Measurements from ENCODE around the gene ABCC6. TPM values are rescaled to one million over a fixed set of nuclear protein-coding genes. Genes with fewer than 3 reads are reported as not detected.

ABCC6 gene
- total RNA-seq, 6 experiments from 2014 or later: 0.18 TPM; not detected in 5

DNA sequence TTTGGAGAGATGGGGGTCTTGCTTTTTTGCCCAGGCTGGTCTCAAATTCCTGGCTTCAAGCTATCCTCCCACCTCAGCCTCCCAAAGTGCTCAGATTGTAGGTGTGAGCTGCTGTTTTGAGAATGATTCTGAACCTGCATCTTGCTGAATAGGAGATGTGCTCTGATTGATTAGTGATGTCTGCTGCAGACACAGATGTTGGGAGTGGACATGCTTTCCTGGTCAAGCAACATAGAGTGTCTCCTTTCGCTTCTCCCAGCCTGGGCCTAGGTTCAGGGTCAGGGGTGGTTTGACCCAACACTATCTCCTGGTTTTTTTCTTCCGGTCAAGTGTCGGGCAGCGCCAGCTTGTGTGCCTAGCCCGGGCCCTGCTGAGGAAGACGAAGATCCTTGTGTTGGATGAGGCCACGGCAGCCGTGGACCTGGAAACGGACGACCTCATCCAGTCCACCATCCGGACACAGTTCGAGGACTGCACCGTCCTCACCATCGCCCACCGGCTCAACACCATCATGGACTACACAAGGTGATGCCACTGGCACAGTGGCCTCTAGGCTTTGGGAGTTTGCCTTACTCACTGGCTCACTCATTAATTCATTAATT, 85.2 kb downstream of the ABCC6 start:
- no peaks in the 10 kb centered on the region for H3K9me3 Mint-ChIP-seq
- peaks cover 7% of the 10 kb centered on the region for H3K27me3 Mint-ChIP-seq (ENCODE audit: insufficient read depth)
- TF ChIP-seq CTCF (IDR thresholded peaks at IDR 0.05): no peak
- DNase-seq: no peak
- peaks cover 15% of the 10 kb centered on the region for H3K36me3 Mint-ChIP-seq (ENCODE audit: low read depth)
- H3K27ac Mint-ChIP-seq: no peak overlapping the region
- peaks cover 4% of the 10 kb centered on the region; the same call in 1 of the 2 replicates for H3K4me1 Mint-ChIP-seq (ENCODE audit: low read depth)
- H3K4me3 Mint-ChIP-seq: no peak overlapping the region

GRCh38 chr16:16137110-16137509, 86.2 kb downstream of the ABCC6 start:
- no peak overlapping the region for H3K4me3 Mint-ChIP-seq
- no peaks in the 10 kb centered on the region for H3K9me3 Mint-ChIP-seq
- H3K27ac Mint-ChIP-seq: no peak overlapping the region
- no peak for TF ChIP-seq CTCF (IDR thresholded peaks at IDR 0.05)
- DNase-seq: peak; percentile 4
- peaks cover 4% of the 10 kb centered on the region; the same call in 1 of the 2 replicates for H3K4me1 Mint-ChIP-seq (ENCODE audit: low read depth)
- H3K27me3 Mint-ChIP-seq (ENCODE audit: insufficient read depth): peaks cover 6% of the 10 kb centered on the region
- peaks cover 15% of the 10 kb centered on the region for H3K36me3 Mint-ChIP-seq (ENCODE audit: low read depth)

GRCh38 chr16:16136588-16136987, 86.7 kb downstream of the ABCC6 start:
- TF ChIP-seq CTCF (IDR thresholded peaks at IDR 0.05): no peak
- no peak overlapping the region for H3K27ac Mint-ChIP-seq
- H3K9me3 Mint-ChIP-seq: no peaks in the 10 kb centered on the region
- H3K27me3 Mint-ChIP-seq (ENCODE audit: insufficient read depth): peaks cover 9% of the 10 kb centered on the region
- H3K36me3 Mint-ChIP-seq (ENCODE audit: low read depth): peaks cover 15% of the 10 kb centered on the region
- H3K4me1 Mint-ChIP-seq (ENCODE audit: low read depth): peaks cover 4% of the 10 kb centered on the region; the same call in 1 of the 2 replicates
- no peak overlapping the region for H3K4me3 Mint-ChIP-seq
- no peak for DNase-seq

- Mint-ChIP-seq H3K36me3 (ENCODE audit: low read depth) (peaks cover 15% of the 10 kb centered on the region), H3K4me1 (ENCODE audit: low read depth) (peaks cover 4% of the 10 kb centered on the region; the same call in 1 of the 2 replicates), H3K27ac (peak overlapping the region; percentile 59), H3K4me3 (no peak overlapping the region), H3K27me3 (ENCODE audit: insufficient read depth) (peaks cover 9% of the 10 kb centered on the region), H3K9me3 (no peaks in the 10 kb centered on the region)
- DNase-seq: no peak
- no peak for TF ChIP-seq CTCF (IDR thresholded peaks at IDR 0.05)
These were observed 89.2 kb downstream of the ABCC6 start for GRCh38 chr16:16133943-16134604.

DNA sequence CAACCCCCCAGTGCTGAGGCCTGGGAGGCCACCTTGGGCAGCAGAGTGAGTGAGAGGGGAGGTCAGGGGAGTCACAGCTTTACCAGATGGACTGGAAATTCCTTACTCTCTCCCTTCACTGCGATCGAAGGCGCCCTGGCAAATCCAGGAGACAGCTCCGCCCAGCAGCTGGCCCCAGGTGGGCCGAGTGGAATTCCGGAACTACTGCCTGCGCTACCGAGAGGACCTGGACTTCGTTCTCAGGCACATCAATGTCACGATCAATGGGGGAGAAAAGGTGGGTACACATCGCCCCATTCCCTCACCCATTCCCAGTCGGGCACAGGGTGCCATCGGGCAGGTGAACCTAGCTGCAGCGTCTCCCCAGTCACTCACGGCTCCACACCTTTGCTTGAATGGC, 91.6 kb downstream of the ABCC6 start:
- TF ChIP-seq CTCF (IDR thresholded peaks at IDR 0.05): no peak

More for the DNA sequence above, 91.6 kb downstream of the ABCC6 start:
- H3K9me3 Mint-ChIP-seq: no peaks in the 10 kb centered on the region
- H3K27ac Mint-ChIP-seq: no peak overlapping the region
- peaks cover 15% of the 10 kb centered on the region for H3K36me3 Mint-ChIP-seq (ENCODE audit: low read depth)
- no peak overlapping the region for H3K4me3 Mint-ChIP-seq
- peaks cover 4% of the 10 kb centered on the region; the same call in 1 of the 2 replicates for H3K4me1 Mint-ChIP-seq (ENCODE audit: low read depth)
- no peak for DNase-seq
- peaks cover 7% of the 10 kb centered on the region for H3K27me3 Mint-ChIP-seq (ENCODE audit: insufficient read depth)
